Endometrium (tissue), 2 donors: ENCODE measurements around the gene WDR4.
"Not testable (repeated sequence)": the region's sequence is repeated elsewhere in the genome, so short reads cannot be mapped to it uniquely, and the experiment has no call there.

Source experiments
- FAIRE-seq: peaks from 2 replicates; lab custom pipeline; 2012; peaks lifted over from hg19 to GRCh38; lab: Jason Lieb, UNC
- donor health status: control.
- donor health status: control.

Gene WDR4

DNA sequence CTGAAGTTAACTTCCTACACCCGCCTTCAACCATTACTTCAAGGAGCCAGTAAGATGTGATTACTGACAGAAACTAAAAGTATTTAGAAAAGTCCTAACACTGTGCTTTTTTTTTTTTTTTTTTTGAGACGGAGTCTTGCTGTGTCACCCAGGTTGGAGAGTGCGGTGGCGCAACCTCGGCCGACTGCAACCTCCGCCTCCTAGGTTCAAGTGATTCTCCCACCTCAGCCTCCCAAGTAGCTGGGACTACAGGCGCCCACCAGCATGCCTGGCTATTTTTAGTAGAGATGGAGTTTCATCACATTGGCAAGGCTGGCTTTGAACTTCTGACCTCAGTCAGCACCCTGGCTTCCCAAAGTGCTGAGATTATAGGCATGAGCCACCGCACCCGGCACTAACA lies 3.5 kb downstream of the WDR4 start:
- FAIRE-seq = not testable (repeated sequence)

DNA sequence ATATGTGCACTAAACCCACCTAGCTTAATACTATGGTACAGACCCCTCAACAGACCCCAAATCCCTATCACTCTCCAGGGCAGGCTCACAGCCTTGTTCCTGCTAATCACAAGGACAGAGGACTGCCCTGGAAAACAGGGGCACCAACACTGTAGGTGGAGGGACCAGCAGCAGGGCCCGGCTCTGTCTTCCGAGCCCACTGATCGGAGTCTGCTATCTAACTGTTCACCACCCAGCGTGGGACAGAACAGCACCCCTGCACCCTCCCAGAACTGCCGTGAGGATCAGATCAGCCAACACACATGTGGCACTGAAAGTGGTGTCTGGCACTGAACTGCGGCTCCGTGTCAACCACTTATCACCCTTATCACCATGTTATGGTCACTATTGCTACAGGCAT lies 6.2 kb downstream of the WDR4 start:
- FAIRE-seq = no peak

DNA sequence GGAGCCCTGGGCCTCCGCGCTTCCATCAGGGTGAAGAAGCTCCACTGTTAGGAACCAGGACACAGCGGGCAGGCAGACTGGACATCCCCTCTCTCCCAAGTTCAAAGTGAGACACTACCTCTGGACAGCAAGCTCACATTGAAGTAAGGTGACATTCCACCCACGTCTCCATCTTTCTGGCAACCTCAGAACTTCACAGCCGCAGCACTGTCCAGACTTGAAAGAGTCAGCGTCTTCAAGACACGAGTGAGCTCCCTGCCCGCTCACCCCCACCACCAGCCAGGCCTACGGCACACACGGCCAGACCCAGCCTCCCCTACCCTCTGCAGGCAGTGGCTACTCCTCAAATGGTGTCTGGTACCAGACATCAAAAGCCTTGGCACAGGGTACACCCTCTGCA lies 11.1 kb downstream of the WDR4 start:
- no peak for FAIRE-seq

DNA sequence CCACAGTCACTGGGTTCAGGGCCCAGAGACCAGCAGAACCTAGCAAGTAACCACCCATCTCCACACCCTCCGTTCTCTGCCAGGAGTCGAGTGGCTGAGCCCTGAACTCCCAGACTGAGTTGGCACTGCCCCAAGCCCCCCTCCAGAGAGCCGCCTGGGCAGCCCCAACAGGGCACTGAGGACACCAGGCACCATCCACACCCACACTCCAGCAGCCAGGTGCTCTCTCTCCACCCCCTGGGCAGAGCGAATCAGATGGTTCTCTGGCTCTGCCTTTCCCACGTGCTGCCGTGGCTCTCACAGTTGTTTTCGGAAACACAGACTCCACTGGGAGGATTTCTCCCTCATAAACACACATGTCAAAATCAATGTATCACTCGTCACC lies 13.6 kb downstream of the WDR4 start:
- no peak for FAIRE-seq

DNA sequence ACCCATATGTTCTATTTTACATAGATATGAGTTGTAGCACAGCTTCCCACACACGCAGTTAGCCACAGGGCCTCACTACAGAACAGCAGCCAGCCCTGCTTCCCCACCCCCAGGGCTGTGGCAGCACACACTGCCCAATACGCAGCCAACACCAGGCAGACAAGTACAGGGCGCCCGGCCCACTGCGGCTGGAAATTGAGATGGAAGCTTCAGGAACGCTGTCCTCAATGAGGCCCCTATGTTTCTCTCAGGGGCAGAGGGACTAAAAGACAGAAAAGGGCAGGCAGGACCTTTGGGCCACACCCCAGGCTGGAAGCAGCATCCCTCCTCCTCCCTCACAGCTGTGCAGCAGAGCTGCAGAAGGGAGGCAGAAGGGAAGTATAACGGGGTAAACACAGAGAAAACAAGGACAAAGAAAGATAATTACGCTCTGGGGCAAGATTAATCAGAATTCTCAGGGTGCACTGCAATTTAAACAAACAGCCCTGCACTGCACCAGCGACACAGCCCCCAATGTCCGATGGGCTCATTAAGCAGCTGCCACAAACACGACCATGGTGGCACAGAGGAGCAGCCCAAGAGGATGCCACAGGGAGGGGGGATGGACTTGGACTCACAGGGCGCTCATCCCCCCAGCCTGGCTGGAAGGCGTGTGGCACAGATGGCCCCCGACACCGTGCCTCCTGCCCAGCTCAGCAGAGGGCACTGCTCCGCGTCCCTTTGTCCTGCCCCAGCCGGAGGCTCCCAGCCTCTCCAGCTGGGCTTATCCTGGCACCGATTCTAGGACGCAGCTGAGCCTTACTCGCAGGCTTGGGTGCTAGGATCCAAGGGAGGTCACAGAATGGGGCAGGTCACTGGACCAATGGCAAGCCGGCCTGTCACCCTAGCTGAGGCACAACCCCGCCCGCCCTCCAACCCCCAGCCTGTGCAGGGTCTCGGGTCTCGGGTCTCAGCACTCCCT lies 14.2 kb downstream of the WDR4 start:
- FAIRE-seq = no peak

DNA sequence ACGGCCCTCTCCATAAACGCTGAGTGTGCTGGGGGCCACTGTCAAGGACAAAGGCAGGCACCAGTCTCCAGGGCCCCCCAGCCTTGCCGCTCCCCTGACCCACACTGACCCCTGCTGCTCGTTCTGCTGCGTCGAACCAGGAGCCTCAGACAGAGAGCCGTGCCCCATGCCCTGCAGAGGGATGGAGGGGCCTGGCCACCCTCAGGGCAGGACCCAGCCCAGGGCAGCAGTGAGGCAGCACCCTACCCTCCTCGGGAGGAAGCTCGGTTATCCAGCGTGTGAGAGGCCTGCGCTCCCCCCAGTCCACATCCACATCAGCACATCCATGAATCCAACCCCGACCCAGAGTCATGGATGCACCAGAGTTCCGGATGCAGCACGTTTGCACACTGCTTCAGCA lies 15.1 kb downstream of the WDR4 start:
- FAIRE-seq = no peak

DNA sequence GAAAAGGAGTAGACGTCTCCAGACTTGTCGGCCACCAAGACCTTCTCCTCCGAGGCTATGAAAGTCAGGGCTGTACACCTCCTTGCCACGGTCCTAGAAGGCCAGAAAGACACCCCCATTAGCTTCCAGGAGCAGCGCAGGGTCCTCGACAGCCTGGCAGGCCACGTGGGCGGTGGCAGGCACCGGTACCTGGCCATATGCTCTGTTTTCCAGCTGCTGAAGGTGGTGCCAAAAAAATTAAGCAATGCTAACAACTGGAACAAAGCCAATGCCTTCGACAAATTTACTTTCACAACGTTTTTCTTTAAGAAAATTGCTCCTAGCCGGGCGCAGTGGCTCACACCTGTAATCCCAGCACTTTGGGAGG lies 15.9 kb downstream of the WDR4 start:
- FAIRE-seq = no peak

DNA sequence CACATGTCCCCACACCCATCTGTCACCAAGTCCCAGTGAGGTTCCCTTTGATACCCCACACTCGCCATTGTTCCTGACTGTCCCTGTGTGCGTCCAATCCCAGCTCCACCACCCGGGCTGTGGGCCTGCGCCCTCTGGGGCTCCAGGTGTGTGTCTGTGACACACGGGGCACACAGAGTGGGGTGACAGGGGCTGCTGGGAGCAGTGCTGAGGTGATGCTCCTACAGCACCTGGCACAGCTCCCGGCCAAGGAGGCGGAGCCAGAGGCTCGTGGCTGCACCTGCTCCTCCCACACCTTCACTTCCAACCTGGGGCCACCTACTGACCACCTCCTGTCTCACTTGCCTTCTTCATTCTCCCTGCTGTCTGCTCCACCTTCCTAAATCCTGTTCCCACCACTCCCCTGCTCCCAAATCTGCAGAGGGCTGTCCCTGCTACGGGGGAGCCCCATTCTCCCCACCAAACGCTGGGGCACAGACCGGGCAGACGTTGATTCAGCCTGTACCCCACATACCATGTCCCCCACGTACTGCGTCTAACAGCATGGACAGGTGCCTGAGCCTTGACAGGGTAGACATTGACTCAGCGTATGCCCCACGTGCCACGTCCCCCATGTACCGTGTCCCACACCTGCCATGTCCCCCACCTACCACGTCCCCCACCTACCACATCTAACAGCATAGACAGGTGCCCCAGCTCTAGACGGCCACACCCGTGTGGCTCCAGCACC lies 16.4 kb downstream of the WDR4 start:
- no peak for FAIRE-seq

DNA sequence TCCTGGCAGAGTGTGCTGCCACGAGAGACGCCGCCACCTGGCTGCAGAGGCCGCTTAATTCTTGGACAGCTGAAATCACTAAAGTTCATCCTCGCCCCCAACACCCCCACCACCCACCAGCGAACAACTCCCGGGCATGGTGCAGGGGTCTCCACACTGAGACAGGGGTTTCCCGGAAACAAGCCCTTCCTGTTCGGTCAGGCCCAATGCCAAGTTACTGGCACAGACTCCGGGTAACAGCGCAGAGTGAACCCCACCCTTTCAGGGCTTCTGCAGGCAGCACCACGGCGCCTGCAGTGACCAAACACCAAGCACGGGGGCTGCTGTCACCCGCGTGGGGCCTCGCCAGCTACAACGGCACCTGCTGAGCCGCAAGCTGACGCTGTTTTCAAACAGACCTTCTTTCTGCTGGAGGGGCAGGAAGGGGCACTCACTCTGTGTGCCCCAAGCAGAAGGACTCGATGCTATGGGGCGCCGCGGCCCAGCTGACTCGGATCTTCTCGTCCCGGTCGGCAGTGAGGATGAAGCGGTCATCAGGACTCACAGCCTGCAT lies 17.4 kb downstream of the WDR4 start:
- no peak for FAIRE-seq

DNA sequence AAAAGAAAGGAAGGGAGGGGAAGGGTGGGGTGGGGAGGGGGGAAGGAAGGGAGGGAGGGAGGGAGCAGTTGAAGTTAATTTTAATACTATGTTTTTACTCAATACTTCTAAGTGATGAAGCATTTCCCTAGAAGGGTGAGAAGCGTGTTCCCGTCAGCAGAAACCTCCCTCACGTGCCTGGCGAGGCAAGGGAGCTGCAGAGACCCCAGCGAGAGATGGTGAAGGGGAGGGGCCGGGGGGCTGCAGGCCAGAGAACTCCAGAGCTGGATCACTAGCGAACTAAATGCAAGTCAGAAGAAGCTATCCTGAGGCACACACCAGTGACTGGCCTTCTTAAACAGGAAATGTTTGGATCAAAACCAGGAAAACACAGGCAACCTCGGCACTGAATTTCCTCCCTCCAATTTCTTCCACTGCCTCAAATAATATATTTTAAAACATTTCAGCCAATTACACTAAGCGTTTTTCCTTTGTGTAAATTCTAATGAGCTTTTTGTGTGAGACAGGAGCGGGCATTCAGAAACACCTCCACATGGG lies 18.0 kb downstream of the WDR4 start:
- FAIRE-seq = no peak

DNA sequence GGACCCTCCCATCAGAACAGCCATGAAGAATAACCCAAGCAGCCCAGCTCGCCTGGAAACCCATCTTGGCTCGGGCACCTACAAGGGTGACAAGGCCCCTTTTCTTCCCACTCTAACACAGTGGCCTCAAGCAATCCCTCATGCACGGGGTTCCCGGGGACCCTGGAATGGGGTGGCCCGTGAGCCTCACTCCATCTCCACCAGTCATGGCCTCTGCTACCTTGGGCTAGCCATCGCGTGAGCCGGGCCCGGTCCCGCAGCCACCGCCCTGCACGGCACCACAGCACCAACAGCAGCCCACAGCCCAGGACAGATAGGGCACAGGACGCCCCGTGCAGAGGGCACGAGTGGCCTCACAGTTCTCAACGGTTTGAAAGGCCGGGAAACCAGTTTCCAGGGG lies 19.0 kb downstream of the WDR4 start:
- no peak for FAIRE-seq

DNA sequence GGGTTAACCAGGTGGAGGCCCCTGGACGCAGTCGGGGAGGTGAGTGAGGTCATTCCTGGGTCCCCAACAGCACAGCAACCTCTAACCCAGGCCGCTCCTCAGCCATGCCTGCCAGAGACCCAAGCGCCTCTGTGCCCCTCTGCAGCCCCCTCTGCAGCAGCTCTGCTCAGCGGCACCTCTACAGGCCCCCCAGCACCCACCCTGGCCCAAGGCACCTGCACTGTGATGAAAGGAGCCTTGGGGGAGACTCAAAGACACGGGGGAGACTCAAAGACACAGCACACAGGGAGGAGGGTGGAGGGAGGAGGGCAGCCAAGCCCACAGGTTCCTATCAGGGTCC lies 19.5 kb downstream of the WDR4 start:
- FAIRE-seq = no peak

DNA sequence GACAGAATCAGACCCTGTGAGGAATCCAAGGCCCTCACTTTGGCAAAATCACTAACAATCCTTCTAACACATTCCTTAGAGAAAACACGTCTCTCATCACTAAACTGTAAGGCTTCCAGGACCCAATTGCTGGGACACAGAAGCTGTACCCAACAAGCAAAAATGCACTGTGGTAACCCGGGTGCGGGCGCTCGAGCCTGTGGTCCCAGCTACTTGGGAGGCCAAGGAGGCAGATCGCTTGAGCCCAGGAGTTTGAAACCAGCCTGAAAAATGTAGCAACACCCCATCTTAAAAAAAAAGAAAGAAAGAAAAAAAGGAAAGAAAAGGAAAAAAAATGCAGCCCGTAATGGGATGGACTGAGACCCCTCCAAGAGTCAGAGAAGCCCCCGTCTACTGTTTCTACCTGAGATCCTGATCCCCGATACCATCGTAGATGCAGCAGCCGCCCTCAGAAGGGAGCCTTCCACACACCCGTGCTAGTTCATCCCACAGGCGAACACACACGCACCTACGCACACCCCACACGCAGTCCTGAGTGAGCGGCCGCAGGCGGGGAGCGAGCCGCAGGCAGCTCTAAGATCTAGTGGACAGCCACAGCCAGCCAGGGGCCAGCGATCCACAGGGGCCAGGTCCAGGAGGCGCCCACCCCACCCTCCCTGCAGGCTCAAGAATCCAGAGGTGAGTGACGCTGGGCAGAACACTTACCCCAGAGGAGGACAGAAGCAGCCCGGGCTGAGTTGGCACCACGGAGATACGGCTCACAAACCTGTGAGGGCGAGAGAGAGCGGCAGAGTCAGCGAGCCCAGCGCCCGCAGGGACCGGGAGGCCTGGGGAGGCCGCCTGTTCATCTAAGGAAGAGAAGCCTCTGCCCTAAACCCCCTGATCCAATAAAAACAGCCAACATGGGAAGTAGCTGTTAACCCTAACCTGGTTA lies 20.1 kb downstream of the WDR4 start:
- FAIRE-seq = no peak

DNA sequence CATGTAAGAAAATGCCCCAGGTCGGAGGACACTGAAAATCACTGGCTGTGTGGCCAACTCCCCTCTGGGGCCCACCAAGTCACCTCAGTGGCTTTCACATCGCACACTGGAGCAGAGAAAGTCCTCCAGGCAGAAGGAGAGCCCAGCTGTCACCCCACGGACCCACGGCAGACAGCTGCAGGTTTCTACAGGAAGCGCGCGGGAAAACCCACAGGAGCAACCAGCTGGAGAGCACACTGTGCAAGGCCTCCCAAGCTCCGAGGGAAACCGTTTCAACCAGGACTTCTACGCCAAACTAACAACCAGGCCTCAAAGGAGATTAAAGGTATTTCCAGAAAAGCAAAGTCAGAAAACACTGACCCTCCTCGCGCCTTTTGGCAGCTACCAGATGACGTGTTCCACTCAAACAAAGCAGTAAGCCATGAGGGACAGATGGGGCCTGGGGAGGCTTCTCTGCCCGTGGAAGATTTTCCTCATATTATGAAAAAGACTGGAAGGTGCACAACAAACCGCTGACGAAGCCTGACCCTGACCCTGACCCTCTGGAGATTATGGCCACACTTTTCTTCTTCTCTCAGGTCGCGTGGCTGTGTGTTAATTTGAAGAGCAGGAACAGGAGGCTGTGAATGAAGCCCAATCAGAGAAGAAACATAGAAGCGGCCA lies 21.0 kb downstream of the WDR4 start:
- no peak for FAIRE-seq

DNA sequence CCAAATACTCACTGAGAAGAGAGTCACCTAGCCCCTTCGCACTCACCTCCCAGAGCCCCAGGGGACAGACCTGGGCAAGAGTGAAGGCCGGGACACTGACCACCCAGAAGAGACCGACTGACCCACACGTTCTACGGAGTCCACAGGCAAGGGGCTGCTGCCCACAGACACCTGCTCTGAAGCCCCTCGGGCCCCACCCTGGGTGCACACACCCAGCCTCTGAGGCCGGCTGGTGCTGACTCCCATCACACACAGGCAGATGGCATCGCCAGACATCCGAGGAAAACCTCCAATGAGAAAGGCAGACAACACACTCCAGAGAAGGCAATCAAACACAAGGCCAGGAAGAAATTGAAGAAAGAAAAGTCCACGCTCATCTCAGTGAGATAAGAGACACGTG lies 22.1 kb downstream of the WDR4 start:
- no peak for FAIRE-seq

DNA sequence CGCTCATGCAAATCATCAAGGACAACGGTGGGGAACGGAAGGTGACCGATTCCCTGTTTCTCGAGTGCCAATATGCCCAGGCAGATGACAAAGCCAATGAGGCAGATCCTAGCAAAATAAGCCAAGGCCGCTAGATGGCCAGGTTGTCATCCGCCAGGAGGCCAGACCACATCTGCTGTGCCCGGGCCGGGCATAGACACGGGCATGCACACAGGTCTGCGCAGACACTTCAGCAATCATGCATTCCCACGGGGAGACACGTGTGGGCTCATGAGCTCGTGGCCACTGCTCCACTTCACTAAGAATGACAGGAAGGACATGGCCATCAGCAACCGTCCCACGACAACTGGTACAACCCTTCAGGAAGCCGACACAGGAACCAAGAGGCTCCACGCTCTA lies 23.4 kb downstream of the WDR4 start:
- FAIRE-seq = no peak

DNA sequence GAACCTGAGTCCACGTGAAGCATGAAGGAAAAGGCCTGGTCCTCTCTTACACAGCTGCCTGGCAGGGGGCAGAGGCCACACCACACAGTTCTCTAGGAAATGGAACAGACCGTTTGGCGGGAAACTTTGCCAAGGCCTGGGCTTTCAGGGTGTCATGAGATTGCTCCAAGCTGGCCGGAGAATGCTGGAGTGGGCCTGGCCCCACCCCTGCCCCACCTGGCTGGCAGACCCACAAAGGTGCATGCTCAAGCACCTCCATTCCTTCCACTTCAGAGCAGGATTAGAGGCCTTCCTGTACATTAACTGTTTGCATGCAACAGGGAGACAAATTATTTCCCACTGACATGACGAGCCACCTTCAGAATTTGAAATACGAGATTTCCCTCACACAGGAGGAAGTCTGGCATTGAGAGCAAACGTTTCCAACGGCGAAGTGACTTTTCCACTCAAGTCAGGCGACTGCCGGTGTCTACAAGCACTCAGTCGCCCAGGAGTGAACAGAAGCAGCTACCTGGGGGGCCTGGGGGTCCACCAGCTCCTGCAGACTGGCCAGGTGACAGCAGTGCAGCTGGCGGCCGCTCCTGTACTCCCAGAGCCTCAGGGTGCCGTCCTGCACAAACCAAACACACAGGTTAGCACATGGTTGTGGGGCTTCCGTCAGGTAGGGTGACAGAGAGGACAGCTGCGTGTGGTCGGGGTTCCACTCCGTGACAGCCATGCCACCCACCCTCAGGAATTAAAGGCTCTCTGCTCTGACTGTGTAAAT lies 24.0 kb downstream of the WDR4 start:
- FAIRE-seq = no peak

DNA sequence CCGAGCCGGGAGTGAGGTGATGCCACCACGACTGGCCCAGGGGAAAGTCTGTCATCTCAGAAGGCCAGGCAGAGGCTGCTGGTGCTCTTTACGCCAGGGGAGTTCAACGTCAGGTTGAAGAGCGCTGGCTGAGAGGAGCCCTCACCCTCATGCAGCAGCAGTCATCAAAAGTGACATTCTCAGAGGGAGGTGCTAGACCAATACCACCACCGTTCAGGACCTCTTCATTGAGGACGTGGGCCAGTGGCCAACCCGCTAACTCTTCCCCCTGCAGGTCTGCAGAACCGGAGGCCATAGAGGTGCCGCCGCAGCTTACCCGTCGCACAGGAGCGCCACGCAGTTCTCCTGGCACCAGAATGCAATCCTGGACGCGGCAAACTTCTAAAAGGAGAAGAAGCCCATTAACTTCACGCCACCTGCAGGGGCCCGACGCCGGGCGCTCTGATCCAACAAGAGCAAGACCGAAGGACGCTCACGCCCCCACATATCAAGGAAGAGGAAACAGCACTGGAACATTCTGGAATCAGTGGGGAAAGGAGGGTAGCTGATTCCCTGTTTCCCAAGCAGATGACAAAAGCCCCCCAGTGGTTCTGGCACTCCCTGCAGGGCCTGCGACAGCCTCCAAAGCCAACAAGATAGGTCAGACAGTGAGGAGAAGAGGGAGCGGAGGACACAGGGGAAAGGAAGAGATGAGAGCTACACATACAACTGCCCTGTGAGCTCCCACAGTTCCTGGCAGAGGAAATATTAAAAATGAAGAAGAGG lies 24.9 kb downstream of the WDR4 start:
- no peak for FAIRE-seq

DNA sequence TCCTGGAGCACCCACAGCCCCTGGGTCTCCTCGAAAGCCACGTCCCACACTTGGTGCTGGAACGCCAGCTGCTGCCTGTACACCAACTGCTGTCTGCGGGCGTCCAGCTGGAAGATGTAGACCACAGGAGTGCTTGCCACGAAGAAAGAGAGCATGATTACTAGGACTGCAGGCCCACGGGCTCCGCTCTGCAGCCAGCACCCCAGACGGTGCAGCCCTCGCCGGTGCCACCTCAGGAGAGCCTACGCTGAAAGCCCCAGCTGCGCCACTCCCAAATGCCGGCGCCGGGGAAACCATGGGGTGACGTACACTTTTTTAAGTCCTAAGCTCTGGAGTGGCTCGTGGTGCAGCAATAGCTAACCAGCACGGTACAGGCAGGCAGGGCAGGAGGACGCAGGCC lies 25.7 kb downstream of the WDR4 start:
- FAIRE-seq = no peak
